Vagina (tissue), 2 donors: ENCODE results near the gene DVL2.

Experiments
- CTCF ChIP-seq, 3 experiments: fragments of 450-650 bp in 2 of 3; fragments of 200-600 bp in 1 of 3; sonication (generic) in 1 of 3; IDR thresholded peaks; one replicate each; pipeline ENCODE4 v1.5.1; 2017 to 2019; ENCODE audit warnings: antibody characterized with exemption in 3 of 3, mild to moderate bottlenecking in 2 of 3, moderate library complexity in 2 of 3
- POLR2A ChIP-seq, 2 donors: fragments of 450-650 bp; IDR thresholded peaks; one replicate each; pipeline ENCODE4 v1.6.1; 2017; ENCODE audit warnings: antibody characterized with exemption in 2 of 2, mild to moderate bottlenecking in 2 of 2, moderate library complexity in 2 of 2
- POLR2AphosphoS5 ChIP-seq, 2 donors: sonication (generic); formaldehyde crosslinking; IDR thresholded peaks; one replicate each; pipeline ENCODE4 v1.9.0; 2017; ENCODE audit warnings: antibody characterized with exemption in 2 of 2, mild to moderate bottlenecking in 2 of 2, low read depth in 1 of 2; ENCODE audit not compliant: insufficient read depth in 1 of 2

- TF ChIP-seq POLR2A (IDR thresholded peaks at IDR 0.05) (no peak), CTCF (IDR thresholded peaks at IDR 0.05) (no peak), POLR2AphosphoS5 (IDR thresholded peaks at IDR 0.05; ENCODE audit: insufficient read depth in 1 of 2, low read depth in 1 of 2) (no peak)
Observed at GRCh38 chr17:7240375-7240774, 6.1 kb upstream of the DVL2 start.
